IMR-90 (cell line): ENCODE data around the gene ABL2. TPM values are rescaled to one million over a fixed set of nuclear protein-coding genes. Genes with fewer than 3 reads are reported as not detected.
A peak's percentile ranks its signal among the peaks of the same experiment; 100 is the strongest.

Experiments
- ATAC-seq: fragments of 200-7000 bp; cut with Tn5 transposase; 2 replicates; pipeline ENCODE4 v1.9.1; 2020; ENCODE audit warnings: low read depth, mild to moderate bottlenecking, moderate library complexity
- BruUV-seq: library from RNA; stranded (reverse); fragments of 400-500 nt; replicated peaks from 2 replicates; lab custom pipeline; 2021; lab: Mats Ljungman, UMichigan
- CTCF ChIA-PET: fragments of 300-600 bp; formaldehyde crosslinking; extraction: SDS; loops from one replicate; lab custom pipeline; 2021; ENCODE audit warnings: antibody characterized with exemption; lab: Yijun Ruan, JAX
- POLR2A ChIA-PET: fragments of 300-600 bp; sonication (Branson Sonifier 250); formaldehyde crosslinking; loops from one replicate; lab custom pipeline; 2022; ENCODE audit warnings: antibody characterized with exemption; ENCODE audit not compliant: unreplicated experiment; lab: Charles Lee
- DNase-seq: peaks from one replicate; pipeline ENCODE4 v3.0.0; 2013
- H2AFZ ChIP-seq: replicated peaks from 2 replicates; pipeline ENCODE3; 2013; ENCODE audit warnings: low read length, mild to moderate bottlenecking; ENCODE audit not compliant: poor library complexity
- H2AK5ac ChIP-seq: 2 replicates; pipeline ENCODE4 v1.6.1; 2013; ENCODE audit warnings: low read depth, low read length, inconsistent platforms
- H2AK9ac ChIP-seq: replicated peaks from 2 replicates; pipeline ENCODE3; 2013; ENCODE audit warnings: mild to moderate bottlenecking, low read depth, low read length, moderate library complexity; ENCODE audit not compliant: poor library complexity
- H2BK120ac ChIP-seq: 2 replicates; pipeline ENCODE4 v1.6.1; 2013; ENCODE audit warnings: low read depth, low read length, inconsistent platforms
- H2BK15ac ChIP-seq: 3 replicates; pipeline ENCODE4 v1.6.1; 2013; ENCODE audit warnings: low read depth, low read length, inconsistent platforms
- H2BK20ac ChIP-seq: 2 replicates; pipeline ENCODE4 v1.6.1; 2013; ENCODE audit warnings: low read depth, mild to moderate bottlenecking, inconsistent platforms, low read length, moderate library complexity
- H2BK5ac ChIP-seq: 2 replicates; pipeline ENCODE4 v1.6.1; 2013; ENCODE audit warnings: mild to moderate bottlenecking, low read depth, low read length, inconsistent platforms; ENCODE audit not compliant: poor library complexity, severe bottlenecking
- H3K14ac ChIP-seq: replicated peaks from 2 replicates; pipeline ENCODE4 v1.6.1; 2013; ENCODE audit warnings: low read depth, low read length, inconsistent platforms
- H3K18ac ChIP-seq: 2 replicates; pipeline ENCODE4 v1.6.1; 2013; ENCODE audit warnings: low read depth, low read length, control low read depth
- H3K23ac ChIP-seq: 2 replicates; pipeline ENCODE4 v1.6.1; 2013; ENCODE audit warnings: low read depth, low read length, inconsistent platforms
- H3K27ac ChIP-seq: 2 replicates; pipeline ENCODE4 v1.5.1; 2013; ENCODE audit warnings: mild to moderate bottlenecking, control low read depth, low read length; ENCODE audit not compliant: insufficient read depth
- H3K27me3 ChIP-seq: 2 replicates; pipeline ENCODE4 v1.6.1; 2013; ENCODE audit warnings: low read length; ENCODE audit not compliant: control insufficient read depth, insufficient read depth
- H3K36me3 ChIP-seq: 2 replicates; pipeline ENCODE4 v1.6.1; 2013; ENCODE audit warnings: low read length, mixed read lengths; ENCODE audit not compliant: control insufficient read depth, insufficient read depth
- H3K4ac ChIP-seq: 2 replicates; pipeline ENCODE4 v1.6.1; 2013; ENCODE audit warnings: low read depth, low read length, inconsistent platforms
- H3K4me1 ChIP-seq: 2 replicates; pipeline ENCODE4 v1.6.1; 2013; ENCODE audit warnings: low read length, mixed read lengths; ENCODE audit not compliant: control insufficient read depth, insufficient read depth
- H3K4me2 ChIP-seq: 2 replicates; pipeline ENCODE4 v1.6.1; 2013; ENCODE audit warnings: low read depth, mild to moderate bottlenecking, control low read depth, low read length, moderate library complexity
- H3K4me3 ChIP-seq: 2 replicates; pipeline ENCODE4 v1.5.1; 2013; ENCODE audit warnings: low read depth, mild to moderate bottlenecking, control low read depth, low read length, moderate library complexity; ENCODE audit not compliant: insufficient read depth
- H3K56ac ChIP-seq: 2 replicates; pipeline ENCODE4 v1.6.1; 2013; ENCODE audit warnings: low read length, inconsistent platforms; ENCODE audit not compliant: insufficient read depth; ENCODE audit errors: extremely low read depth
- H3K79me1 ChIP-seq, 2 experiments: 2 replicates each; pipeline ENCODE4 v1.6.1; 2013; ENCODE audit warnings: low read length in 2 of 2, inconsistent platforms in 1 of 2, low read depth in 1 of 2
- H3K9ac ChIP-seq: 2 replicates; pipeline ENCODE4 v1.6.1; 2013; ENCODE audit warnings: low read depth, low read length, control low read depth
- H3K9me1 ChIP-seq: 2 replicates; pipeline ENCODE4 v1.6.1; 2013; ENCODE audit warnings: low read length, inconsistent platforms; ENCODE audit not compliant: insufficient read depth
- H3K9me3 ChIP-seq: 2 replicates; pipeline ENCODE4 v1.6.1; 2013; ENCODE audit warnings: low read length; ENCODE audit not compliant: control insufficient read depth, insufficient read depth
- H4K20me1 ChIP-seq: 2 replicates; pipeline ENCODE4 v1.6.1; 2013; ENCODE audit warnings: low read length, inconsistent platforms; ENCODE audit not compliant: insufficient read depth
- H4K5ac ChIP-seq: 2 replicates; pipeline ENCODE4 v1.6.1; 2013; ENCODE audit warnings: mild to moderate bottlenecking, low read depth, low read length, control low read depth
- H4K8ac ChIP-seq, 2 experiments: 2 replicates each; pipeline ENCODE4 v1.6.1; 2013; ENCODE audit warnings: low read depth in 2 of 2, low read length in 2 of 2, control low read depth in 1 of 2, inconsistent platforms in 1 of 2
- H4K91ac ChIP-seq: 2 replicates; pipeline ENCODE4 v1.6.1; 2013; ENCODE audit warnings: low read depth, low read length, inconsistent platforms; ENCODE audit not compliant: insufficient read depth
- BHLHE40 ChIP-seq: fragments of 150-350 bp; IDR thresholded peaks from 2 replicates; pipeline ENCODE4 v1.6.1; 2016; ENCODE audit warnings: mild to moderate bottlenecking, low read depth, low read length
- CEBPB ChIP-seq: IDR thresholded peaks from 2 replicates; pipeline ENCODE4 v1.6.1; 2012; ENCODE audit warnings: low read depth, low read length, improper control_type of control experiment
- CHD1 ChIP-seq: IDR thresholded peaks from 2 replicates; pipeline ENCODE4 v1.6.1; 2012; ENCODE audit warnings: low read depth, low read length, improper control_type of control experiment
- CTCF ChIP-seq: conservative IDR thresholded peaks from 2 replicates; pipeline ENCODE4 v1.5.1; 2012; ENCODE audit warnings: mild to moderate bottlenecking, low read depth, low read length, improper control_type of control experiment
- ELK1 ChIP-seq: fragments of 150-350 bp; IDR thresholded peaks from 2 replicates; pipeline ENCODE4 v1.6.1; 2016; ENCODE audit warnings: low read depth, mild to moderate bottlenecking, low read length, moderate library complexity, borderline replicate concordance
- FOS ChIP-seq: fragments of 150-350 bp; IDR thresholded peaks from 2 replicates; pipeline ENCODE4 v1.6.1; 2016; ENCODE audit warnings: low read depth, low read length
- MAFK ChIP-seq: IDR thresholded peaks from 2 replicates; pipeline ENCODE4 v1.6.1; 2012; ENCODE audit warnings: low read depth, low read length, improper control_type of control experiment
- MAZ ChIP-seq: IDR thresholded peaks from 2 replicates; pipeline ENCODE4 v1.6.1; 2012; ENCODE audit warnings: low read depth, mild to moderate bottlenecking, low read length, improper control_type of control experiment, moderate library complexity, borderline replicate concordance
- MXI1 ChIP-seq: IDR thresholded peaks from 2 replicates; pipeline ENCODE4 v1.6.1; 2012; ENCODE audit warnings: low read depth, mild to moderate bottlenecking, low read length, moderate library complexity, borderline replicate concordance
- NFE2L2 ChIP-seq: fragments of 150-350 bp; IDR thresholded peaks from 2 replicates; pipeline ENCODE4 v1.6.1; 2016; ENCODE audit warnings: low read depth, mild to moderate bottlenecking, low read length
- POLR2A ChIP-seq: IDR thresholded peaks from 2 replicates; pipeline ENCODE4 v1.6.1; 2012; ENCODE audit warnings: mild to moderate bottlenecking, low read depth, low read length
- RAD21 ChIP-seq: IDR thresholded peaks from 2 replicates; pipeline ENCODE4 v1.6.1; 2012; ENCODE audit warnings: low read length, improper control_type of control experiment
- RCOR1 ChIP-seq: IDR thresholded peaks from 2 replicates; pipeline ENCODE4 v1.6.1; 2012; ENCODE audit warnings: mild to moderate bottlenecking, low read length, improper control_type of control experiment; ENCODE audit not compliant: insufficient replicate concordance
- RFX5 ChIP-seq: IDR thresholded peaks from 2 replicates; pipeline ENCODE4 v1.8.0; 2012; ENCODE audit warnings: low read depth, mild to moderate bottlenecking, low read length, moderate library complexity
- SMC3 ChIP-seq: fragments of 150-350 bp; IDR thresholded peaks from 2 replicates; pipeline ENCODE4 v1.6.1; 2016; ENCODE audit warnings: low read depth, mild to moderate bottlenecking, antibody characterized with exemption, low read length, moderate library complexity
- USF2 ChIP-seq: fragments of 150-350 bp; IDR thresholded peaks from 2 replicates; pipeline ENCODE4 v1.6.1; 2017; ENCODE audit warnings: mild to moderate bottlenecking, antibody characterized with exemption, low read length, low read depth
- WGBS, 2 experiments: methylation state at CpG; one replicate each; pipeline versions ENCODE4 v1.1.5 to v1.1.7; 2013; ENCODE audit warnings: missing lambda C conversion rate in 2 of 2; ENCODE audit not compliant: insufficient read length in 1 of 2; ENCODE audit errors: extremely low coverage in 2 of 2; 5-methylcytosine and 5-hydroxymethylcytosine counted together
- dilution Hi-C: fragments of 300-500 bp; cut with HindIII; formaldehyde crosslinking; loops from one replicate; pipeline ENCODE4 v1.14.3; 2018; ENCODE audit warnings: low sequenced_read_pairs; ENCODE audit not compliant: unreplicated experiment
- in situ Hi-C: fragments of 300-500 bp; cut with MboI; formaldehyde crosslinking; loops from 3 replicates; pipeline ENCODE4 v1.14.3; 2019; ENCODE audit warnings: low sequenced_read_pairs, inconsistent platforms, mixed read lengths
- intact Hi-C: fragments of 100-400 bp; cut with micrococcal nuclease; formaldehyde crosslinking; loops from 2 replicates; pipeline ENCODE4 v1.10.0; 2022
- polyA plus RNA-seq, 3 experiments: library from polyadenylated mRNA; depleted of rRNA; stranded (reverse); fragments of >200 nt; gene quantifications; 2 replicates each; pipeline ENCODE4 v1.2.3, GENCODE V29; 2012; ENCODE audit warnings: low replicate concordance in 1 of 3
- total RNA-seq: library from RNA; depleted of rRNA; stranded (reverse); fragments of >200 nt; gene quantifications from 2 replicates; pipeline ENCODE4 v1.2.3, GENCODE V29; 2012

ABL2 gene
- total and polyA plus RNA-seq, 2 of the 4 experiments (the other 2 are of a cell fraction) = 9.7 to 110 TPM

GRCh38 chr1:179115181-179115580 lies 114.3 kb downstream of the ABL2 start:
- Histone ChIP-seq H4K8ac (no peak overlapping the region), H3K4me3 (no peak overlapping the region), H3K79me1 (peaks cover 16 to 65% of the 10 kb centered on the region in 2 experiments), H4K91ac (no peak overlapping the region), H2AFZ (no peak overlapping the region), H2AK5ac (no peak overlapping the region), H3K4me2 (peak overlapping the region; percentile 79; the same call in 1 of the 2 replicates), H3K27ac (peak overlapping the region; percentile 94), H4K20me1 (peaks cover 4% of the 10 kb centered on the region; the same call in 1 of the 2 replicates), H2BK20ac (no peak overlapping the region), H3K4ac (peak overlapping the region; percentile 22; the same call in 1 of the 2 replicates), H3K9me3 (no peaks in the 10 kb centered on the region), H4K5ac (no peak overlapping the region), H2BK5ac (peak overlapping the region; percentile 87), H3K9me1 (peaks cover 3% of the 10 kb centered on the region), H3K36me3 (peaks cover 33% of the 10 kb centered on the region), H3K9ac (no peak overlapping the region), H2BK15ac (no peak overlapping the region), H2AK9ac (no peak overlapping the region), H3K27me3 (no peaks in the 10 kb centered on the region), H2BK120ac (peak overlapping the region; percentile 21; the same call in 1 of the 2 replicates), H3K4me1 (peaks cover 5% of the 10 kb centered on the region; the same call in 1 of the 2 replicates), H3K18ac (no peak overlapping the region), H3K56ac (no peak overlapping the region; the same call in 1 of the 2 replicates), H3K23ac (peak overlapping the region; percentile 8; the same call in 1 of the 2 replicates), H3K14ac (no peak overlapping the region)
- no peak for TF ChIP-seq RAD21
- TF ChIP-seq ELK1 = no peak
- no peak for TF ChIP-seq BHLHE40
- TF ChIP-seq NFE2L2 = no peak
- no peak; the same call in 1 of the 2 replicates for TF ChIP-seq CEBPB
- no peak for TF ChIP-seq CTCF
- no peak for TF ChIP-seq RCOR1
- no peak for TF ChIP-seq FOS
- TF ChIP-seq USF2 = no peak
- no peak for TF ChIP-seq MAZ
- TF ChIP-seq POLR2A = no peak
- TF ChIP-seq MAFK = no peak
- TF ChIP-seq RFX5 = no peak
- TF ChIP-seq SMC3 = no peak
- no peak for TF ChIP-seq MXI1
- TF ChIP-seq CHD1 = no peak
- intact Hi-C loops (no loop called here), dilution Hi-C loops (no loop called here), in situ Hi-C loops (no loop called here)
- ATAC-seq = peak; percentile 95
- no TSS peak for BruUV-seq
- CTCF ChIA-PET = interaction anchor here (1.5 kb wide), 1 partner anchor 9 kb away, joined by 4 read pairs; no protein-coding TSS in a partner anchor
- POLR2A ChIA-PET = no interaction called here
- peak; percentile 67 for DNase-seq
- no CpG with 5 or more reads among the region's 3 CpGs for WGBS, 2 experiments
